Stimulated activated CD8-positive, alpha-beta memory T cell treated with anti-CD3 and anti-CD28 coated beads, Interleukin-2, amount 100 ng/mL, for 48 hours (primary cell): ENCODE results near the gene DAB2.

ENCODE experiments used
- DNase-seq, 2 donors: peaks; one replicate each; pipeline ENCODE4 v3.0.0-alpha.2; 2020; ENCODE audit warnings: low read depth in 2 of 2

Gene DAB2

GRCh38 chr5:39424736-39425637 lies at the start of gene DAB2:
DAB2 (minus strand) TSS chr5:39424980; CDS start chr5:39394320, 30,660 bp downstream.
- peak; percentile 21 to 26 for DNase-seq

DNA sequence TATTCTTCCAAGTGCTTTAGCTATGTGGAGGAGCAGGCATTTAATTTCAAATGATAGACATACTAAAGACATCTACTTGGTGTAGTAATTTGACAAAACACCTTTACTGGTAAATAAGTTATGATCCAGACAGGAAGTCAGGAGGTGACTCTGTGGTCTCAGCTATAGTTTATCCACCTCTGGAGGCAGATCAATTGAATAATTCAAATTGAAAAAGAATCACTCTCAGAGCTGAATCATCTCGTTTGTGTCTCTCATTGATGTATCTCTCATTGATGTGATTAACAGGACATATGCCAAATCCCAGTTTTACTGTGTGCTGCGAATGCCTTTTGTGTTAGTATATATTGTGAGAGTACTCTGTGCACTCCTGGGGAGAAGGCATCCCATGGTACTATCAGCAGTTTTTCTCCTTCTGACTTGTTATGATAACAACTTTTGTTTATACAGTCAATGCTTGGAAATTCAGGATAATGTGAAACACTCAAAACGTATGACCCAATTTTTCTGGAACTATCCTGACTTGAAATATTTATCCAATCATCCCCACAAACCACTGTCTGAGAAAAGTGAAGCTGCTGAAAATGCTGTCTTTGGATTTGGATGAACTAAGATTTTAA lies 48.5 kb upstream of the DAB2 start:
- DNase-seq = no peak

GRCh38 chr5:39471836-39472508 lies 47.2 kb upstream of the DAB2 start:
- DNase-seq = no peak

DNA sequence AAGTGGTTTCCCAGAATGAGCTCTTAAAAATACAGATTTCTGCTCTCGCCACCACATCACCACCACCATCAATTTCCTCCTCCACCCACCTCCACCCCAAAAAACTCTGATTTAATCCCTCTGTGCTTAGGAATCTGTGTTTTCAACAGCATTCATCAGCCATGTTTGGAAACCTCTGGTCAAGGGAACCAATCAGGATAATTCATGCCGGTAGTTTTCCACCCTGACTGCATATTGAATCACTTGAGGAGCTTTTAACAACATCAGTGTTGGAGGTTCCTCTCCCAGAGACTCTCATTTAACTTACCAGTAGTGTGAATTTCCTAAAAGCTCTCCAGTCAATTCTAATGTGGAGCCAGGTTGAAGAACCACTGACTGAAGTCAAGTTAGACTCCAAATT lies 46.0 kb upstream of the DAB2 start:
- DNase-seq = no peak

GRCh38 chr5:39469777-39470415 lies 45.1 kb upstream of the DAB2 start:
- no peak for DNase-seq

- DNase-seq = no peak
These were observed 44.4 kb upstream of the DAB2 start for GRCh38 chr5:39469176-39469575.

DNA sequence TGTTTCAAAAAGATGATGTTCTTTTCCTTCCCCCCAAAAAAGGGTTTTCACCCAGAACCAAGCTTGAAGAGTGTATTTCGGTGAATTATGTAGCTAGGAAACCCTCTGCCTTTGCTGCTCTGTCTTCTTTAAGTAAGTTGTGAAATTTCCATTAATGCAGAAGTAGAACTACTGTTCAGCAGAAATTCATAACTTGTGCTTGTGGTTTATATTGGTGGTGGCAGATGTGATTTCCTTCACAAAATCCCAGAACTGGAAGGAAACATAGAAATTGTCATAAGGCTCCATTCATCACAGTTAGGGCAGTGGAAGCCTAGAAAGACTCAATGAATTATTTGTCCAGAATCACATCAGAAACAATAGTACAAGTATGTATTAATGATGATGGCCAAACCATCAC lies 42.1 kb upstream of the DAB2 start:
- DNase-seq = no peak

GRCh38 chr5:39465843-39466242 lies 41.1 kb upstream of the DAB2 start:
- DNase-seq = no peak

- DNase-seq = no peak
These were observed 40.3 kb upstream of the DAB2 start for GRCh38 chr5:39465097-39465496.

DNA sequence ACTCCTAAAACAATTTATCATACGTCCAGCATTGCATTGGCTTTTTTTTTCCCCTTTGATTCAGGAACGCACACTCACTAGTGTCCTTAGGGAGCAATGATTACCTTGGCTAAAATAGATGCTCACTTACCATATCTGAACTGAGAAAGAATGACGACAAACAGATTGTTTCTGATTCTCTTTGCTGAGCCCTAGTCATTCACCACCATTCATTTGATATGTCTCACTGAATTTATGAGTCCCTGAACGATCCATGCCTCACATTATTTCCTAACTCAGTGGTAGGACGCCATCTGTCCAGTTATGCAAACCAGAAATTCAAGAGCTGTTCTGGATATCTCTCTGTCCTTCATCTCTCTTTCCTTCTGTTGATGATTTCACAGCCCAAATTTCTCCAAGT lies 39.3 kb upstream of the DAB2 start:
- DNase-seq = no peak

DNA sequence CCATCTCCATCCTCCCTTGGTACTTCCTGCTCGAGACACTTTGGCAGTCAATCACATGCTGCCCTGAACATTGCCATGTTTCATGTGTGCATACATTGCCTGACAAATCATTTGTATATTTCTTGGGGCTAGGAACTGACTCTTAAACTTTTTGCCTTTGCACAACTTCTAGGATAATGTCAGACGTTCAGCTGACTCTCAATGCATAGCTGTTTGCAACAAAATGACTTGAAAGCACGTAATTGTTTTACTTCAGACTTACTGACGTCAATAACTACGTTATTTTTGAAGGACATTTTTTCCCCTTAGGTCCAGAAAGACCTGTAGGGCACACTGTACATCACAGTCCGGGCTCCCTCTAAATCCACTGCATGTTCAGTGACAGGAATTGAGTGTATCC lies 37.4 kb upstream of the DAB2 start:
- no peak for DNase-seq

DNA sequence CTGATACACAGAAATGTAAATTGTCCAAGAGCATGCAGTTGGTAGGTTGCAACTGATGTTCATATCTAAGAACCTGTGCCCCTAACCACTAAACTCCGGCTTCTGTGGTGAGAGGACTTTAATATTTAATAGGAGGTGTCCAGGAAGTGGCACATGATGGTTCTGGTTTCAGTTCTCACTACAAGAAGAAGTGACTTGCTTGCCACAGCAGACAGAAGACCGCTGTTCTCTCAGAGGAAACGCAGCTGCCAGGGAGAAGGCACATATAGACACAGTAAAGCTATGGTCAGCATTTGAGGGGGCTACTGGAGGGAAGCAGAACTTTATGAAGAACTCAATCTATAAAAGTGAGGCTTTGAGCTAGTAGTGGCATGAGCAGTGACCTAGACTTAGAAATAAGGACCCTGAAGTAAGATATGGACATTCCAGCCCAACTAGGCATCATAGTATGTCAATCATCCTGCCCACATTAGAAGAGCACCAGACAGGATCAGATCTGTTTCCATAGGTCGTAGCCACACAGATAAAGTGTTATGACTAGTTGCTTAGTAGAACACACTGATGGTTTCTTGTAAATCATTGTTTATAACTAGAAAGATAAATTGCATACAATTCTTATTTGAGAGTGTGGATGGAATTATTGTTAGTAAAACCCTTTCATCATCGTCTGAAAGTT lies 36.4 kb upstream of the DAB2 start:
- DNase-seq = no peak

- DNase-seq = no peak
These were observed 35.1 kb upstream of the DAB2 start for GRCh38 chr5:39459907-39460306.

DNA sequence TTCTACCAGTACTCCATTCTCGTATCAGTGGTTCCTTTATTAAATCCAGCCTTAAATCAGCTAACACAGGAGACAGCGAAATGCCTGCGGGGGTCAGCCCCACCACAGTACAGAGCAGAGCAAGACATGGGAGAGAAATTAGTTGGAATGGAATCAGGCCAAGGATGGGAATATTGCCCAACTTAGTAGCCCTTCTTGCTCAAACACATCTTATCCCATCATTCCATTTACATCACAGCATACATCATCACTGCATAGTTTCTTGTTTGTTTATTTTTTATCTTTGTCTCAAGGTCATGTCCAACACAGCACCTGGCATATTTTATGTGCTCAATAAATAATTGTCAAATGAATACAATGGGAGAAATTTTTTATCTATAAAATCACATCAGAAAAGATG lies 34.3 kb upstream of the DAB2 start:
- no peak for DNase-seq

DNA sequence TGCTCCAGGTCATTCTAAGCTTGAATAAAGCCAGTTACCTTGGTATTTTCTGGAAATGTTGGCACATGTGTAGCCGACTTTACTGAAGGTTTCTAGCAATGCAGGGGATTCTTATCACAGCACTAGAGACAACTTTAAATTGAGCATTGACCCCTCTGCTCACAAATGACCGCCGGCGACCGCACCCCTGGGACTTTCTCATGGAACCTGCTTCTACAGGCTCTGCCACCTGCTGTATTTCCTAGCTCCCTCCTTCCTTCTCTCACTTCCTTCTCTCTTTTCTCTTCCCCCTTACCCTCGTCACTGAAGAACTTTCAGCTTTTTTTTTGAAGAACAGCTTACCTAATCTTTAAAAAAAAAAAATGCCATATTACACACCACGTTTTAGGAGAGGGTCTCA lies 30.9 kb upstream of the DAB2 start:
- DNase-seq = no peak

DNA sequence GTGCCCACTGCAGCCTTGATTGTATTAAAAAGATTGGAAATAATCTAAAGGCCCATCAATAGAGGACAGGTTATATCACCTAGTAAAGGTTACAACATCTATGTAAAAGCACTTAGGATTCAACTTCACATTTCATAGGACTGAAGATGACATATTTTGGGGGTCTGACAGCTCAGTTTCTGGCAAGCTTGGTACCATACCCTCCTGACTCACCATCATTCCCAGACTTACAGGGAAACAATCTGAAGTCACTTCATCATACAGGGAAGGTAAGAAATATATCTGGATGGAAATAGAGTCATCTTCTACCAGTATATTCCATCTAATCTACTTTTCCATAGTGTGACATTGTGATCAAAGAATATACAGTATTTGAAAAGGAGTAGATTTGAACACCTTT lies 28.8 kb upstream of the DAB2 start:
- DNase-seq = no peak

DNA sequence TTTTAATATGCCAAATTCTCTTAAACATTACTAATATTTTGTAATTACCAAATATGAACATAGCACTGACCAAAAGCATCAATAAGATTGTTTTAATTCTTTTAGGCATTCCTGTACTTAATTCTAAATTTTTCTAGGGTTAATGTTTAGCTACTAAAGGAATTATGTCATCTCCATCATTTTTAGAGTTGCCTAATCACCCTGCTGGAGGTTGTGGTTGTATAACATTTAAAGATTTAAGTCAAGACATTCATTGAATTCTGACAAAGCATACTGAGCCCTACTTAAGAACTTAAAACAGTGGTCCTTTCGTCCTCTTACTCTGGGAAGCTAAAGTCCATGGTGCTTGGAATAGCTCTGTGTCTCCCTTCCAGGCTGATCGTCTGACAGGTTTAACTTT lies 28.1 kb upstream of the DAB2 start:
- DNase-seq = no peak

GRCh38 chr5:39451276-39451941 lies 26.6 kb upstream of the DAB2 start:
- DNase-seq = no peak

- no peak for DNase-seq
These were observed 25.7 kb upstream of the DAB2 start for GRCh38 chr5:39450487-39450886.

GRCh38 chr5:39449591-39449990 lies 24.8 kb upstream of the DAB2 start:
- no peak for DNase-seq

DNA sequence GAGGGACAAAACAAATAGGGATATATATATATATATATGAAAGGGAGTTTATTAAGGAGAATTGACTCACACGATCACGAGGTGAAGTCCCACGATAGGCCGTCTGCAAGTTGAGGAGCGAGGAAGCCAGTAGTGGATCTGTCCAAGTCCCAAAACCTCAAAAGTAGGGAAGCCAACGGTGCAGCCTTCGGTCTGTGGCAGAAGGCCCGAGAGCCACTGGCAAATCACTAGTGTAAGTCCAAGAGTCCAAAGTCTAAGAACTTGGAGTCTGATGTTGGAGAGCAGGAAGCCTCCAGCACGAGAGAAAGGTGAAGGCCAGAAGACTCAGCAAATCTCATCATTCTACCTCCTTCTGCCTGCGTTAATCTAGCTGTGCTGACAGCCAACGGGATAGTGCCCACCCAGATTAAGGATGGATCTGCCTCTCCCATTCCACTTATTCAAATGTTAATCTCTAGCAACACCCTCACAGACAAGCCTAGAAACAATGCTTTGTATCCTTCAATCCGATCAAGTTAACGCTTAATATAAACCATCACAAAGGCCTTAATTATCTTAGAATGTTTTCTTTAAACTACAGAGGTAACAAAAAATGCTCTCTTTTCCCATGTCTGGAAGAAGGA lies 23.8 kb upstream of the DAB2 start:
- no peak for DNase-seq
